ENCODE data around the gene ADAMTS15.

Gene ADAMTS15

DNA sequence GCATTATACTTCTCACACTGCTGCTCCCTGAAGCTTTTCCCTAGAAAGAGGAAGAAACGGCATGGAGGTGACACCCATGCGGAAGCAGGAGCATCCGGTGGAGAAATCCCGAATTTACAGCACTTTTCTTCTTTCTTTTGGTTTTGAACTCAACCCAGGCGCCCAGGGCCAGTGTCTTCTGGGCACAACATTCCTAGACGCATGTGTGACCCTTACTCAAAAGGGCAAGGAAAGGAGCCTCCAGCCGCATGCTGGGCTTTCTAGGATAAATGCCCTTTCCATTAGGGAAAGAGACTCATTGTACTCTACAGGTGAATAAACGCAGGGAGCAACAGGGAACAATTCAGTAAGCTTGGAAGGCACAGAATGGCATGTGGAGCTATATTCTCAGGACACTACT lies 39.5 kb upstream of the ADAMTS15 start:
- Histone ChIP-seq H3K27me3 (ENCODE audit: control insufficient read depth, insufficient read depth, low read length) (no peaks in the 10 kb centered on the region), H3K4me1 (ENCODE audit: control insufficient read depth, low read depth, low read length) (peaks cover 15% of the 10 kb centered on the region), H3K36me3 (ENCODE audit: control insufficient read depth, low read depth, low read length) (peaks cover 3% of the 10 kb centered on the region), H3K4me3 (ENCODE audit: low read length) (no peak overlapping the region), H3K9me3 (ENCODE audit: control insufficient read depth, low read depth, low read length) (no peaks in the 10 kb centered on the region), H3K27ac (ENCODE audit: low read length) (no peak overlapping the region), H3K9ac (ENCODE audit: low read length) (no peak overlapping the region)

DNA sequence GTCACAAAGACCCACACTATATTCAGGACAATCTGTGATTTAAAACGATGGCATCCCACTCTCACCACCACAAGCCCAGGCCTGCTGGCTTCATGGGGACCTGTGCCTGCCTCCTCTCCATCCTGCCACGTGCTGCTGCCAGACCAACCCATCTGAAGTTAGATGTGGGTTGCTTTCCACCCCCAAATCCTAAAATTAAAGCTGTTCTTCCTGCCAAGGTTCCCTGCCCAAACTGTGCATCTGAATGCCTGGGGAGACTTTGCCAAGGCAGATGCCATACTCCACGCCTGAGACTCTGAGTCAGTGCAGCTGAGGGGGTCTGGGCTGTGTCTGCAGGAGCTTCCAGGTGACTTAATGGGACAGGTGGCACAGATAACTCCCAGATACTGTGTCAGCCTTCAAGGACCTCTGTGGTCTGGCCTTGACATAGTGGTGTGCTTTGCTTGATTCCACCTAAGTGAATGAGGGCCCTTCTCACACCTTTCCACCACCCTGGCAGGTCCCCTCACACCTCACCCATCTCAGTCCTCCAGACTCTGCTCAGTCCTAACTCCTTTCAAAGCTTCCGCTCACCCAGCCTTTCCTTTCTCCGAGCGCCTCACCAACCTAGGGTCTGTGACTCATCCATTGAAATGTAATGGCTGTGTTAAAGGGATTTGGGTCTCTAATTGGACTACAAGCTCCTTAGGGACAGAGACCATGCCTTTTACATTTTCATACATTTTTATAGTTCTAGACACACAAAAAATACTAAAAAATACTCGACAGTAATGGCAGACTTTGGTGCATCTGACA lies 38.7 kb upstream of the ADAMTS15 start:
- peaks cover 7% of the 10 kb centered on the region for H3K4me1 ChIP-seq (ENCODE audit: control insufficient read depth, low read depth, low read length)
- H3K9me3 ChIP-seq (ENCODE audit: control insufficient read depth, low read depth, low read length), result no peaks in the 10 kb centered on the region
- no peak overlapping the region for H3K9ac ChIP-seq (ENCODE audit: low read length)
- H3K27me3 ChIP-seq (ENCODE audit: control insufficient read depth, insufficient read depth, low read length), result no peaks in the 10 kb centered on the region
- H3K27ac ChIP-seq (ENCODE audit: low read length), result no peak overlapping the region
- H3K36me3 ChIP-seq (ENCODE audit: control insufficient read depth, low read depth, low read length), result peaks cover 3% of the 10 kb centered on the region
- H3K4me3 ChIP-seq (ENCODE audit: low read length), result no peak overlapping the region

DNA sequence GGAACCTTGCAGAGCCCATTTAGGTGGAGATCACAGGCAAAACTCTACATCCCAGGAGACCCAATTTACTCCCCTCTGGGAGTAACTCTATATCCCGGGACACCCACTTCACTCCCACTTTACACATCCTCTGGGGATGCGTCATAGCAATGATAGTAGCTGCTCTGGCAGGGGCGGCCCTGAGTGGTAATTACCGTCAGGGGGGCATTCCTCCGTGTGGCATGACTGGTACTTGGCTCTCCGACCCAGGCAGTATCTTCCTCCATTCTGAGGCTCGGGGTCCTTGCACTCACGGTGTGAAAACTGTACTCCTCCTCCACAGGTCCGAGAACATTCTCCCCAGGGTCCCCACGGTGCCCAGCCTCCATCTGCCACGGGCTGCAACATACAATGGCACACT lies 37.2 kb upstream of the ADAMTS15 start:
- Histone ChIP-seq H3K27me3 (ENCODE audit: control insufficient read depth, insufficient read depth, low read length) (no peaks in the 10 kb centered on the region), H3K4me1 (ENCODE audit: control insufficient read depth, low read depth, low read length) (no peaks in the 10 kb centered on the region), H3K27ac (ENCODE audit: low read length) (no peak overlapping the region)

GRCh38 chr11:130413405-130414106 lies 34.9 kb upstream of the ADAMTS15 start:
- no peaks in the 10 kb centered on the region for H3K36me3 ChIP-seq (ENCODE audit: control insufficient read depth, low read depth, low read length)
- H3K9me3 ChIP-seq (ENCODE audit: control insufficient read depth, low read depth, low read length), result no peaks in the 10 kb centered on the region
- no peak overlapping the region for H3K4me3 ChIP-seq (ENCODE audit: low read length)
- H3K27ac ChIP-seq (ENCODE audit: low read length), result no peak overlapping the region
- no peaks in the 10 kb centered on the region for H3K27me3 ChIP-seq (ENCODE audit: control insufficient read depth, insufficient read depth, low read length)
- H3K9ac ChIP-seq (ENCODE audit: low read length), result no peak overlapping the region
- no peaks in the 10 kb centered on the region for H3K4me1 ChIP-seq (ENCODE audit: control insufficient read depth, low read depth, low read length)

More for the DNA sequence above, 37.2 kb upstream of the ADAMTS15 start:
- Histone ChIP-seq H3K9ac (ENCODE audit: low read length) (no peak overlapping the region), H3K36me3 (ENCODE audit: control insufficient read depth, low read depth, low read length) (peaks cover under 1% of the 10 kb centered on the region), H3K9me3 (ENCODE audit: control insufficient read depth, low read depth, low read length) (no peaks in the 10 kb centered on the region), H3K4me3 (ENCODE audit: low read length) (no peak overlapping the region)

DNA sequence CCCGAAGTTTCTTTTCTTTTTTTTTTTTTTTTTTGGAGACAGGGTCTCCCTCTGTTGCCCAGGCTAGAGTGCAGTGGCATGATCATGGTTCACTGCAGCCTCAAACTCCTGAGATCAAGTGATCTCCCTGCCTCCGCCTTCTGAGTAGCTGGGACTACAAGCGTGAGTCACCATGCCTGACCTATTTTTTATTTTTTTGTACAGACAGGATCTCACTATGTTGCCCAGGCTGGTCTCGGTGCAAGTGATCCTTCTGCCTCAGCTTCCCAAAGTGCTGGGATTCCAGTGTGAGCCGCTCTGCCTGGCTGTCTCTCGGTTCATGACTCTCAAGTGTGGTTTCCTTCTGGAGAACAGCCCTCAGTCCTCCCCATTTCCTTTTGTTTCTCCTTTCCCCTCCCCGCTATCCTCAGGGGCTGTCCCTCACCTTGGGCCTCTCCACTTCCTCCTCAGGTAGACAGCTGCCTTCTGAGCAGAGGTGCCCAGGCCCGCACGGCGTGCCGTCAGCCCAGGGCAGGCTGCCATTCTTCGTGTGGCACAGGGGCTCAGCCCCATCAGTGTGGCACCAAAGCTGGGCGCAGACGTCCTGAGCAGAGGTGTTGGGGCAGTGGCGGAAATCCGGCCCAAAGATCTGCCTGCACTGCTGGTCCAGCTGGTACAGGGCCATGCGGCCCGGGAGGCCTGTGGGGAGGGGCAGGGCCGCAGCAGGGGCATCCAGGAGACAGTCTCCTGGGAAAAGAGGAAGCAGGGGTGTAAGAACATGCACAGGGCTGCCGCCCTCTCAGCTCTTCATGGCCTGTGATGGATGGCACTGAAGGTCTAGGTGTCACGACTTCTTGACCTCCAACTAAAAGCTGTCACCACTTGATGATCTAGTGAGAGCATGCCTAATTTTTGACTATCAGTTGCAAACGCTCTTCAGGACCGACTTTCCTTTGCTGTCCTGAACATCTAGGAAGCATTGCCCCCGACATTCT lies 34.1 kb upstream of the ADAMTS15 start:
- H3K9me3 ChIP-seq (ENCODE audit: control insufficient read depth, low read depth, low read length), result no peaks in the 10 kb centered on the region
- H3K9ac ChIP-seq (ENCODE audit: low read length), result no peak overlapping the region
- no peak overlapping the region for H3K27ac ChIP-seq (ENCODE audit: low read length)
- H3K27me3 ChIP-seq (ENCODE audit: control insufficient read depth, insufficient read depth, low read length), result no peaks in the 10 kb centered on the region
- no peak overlapping the region for H3K4me3 ChIP-seq (ENCODE audit: low read length)
- no peaks in the 10 kb centered on the region for H3K36me3 ChIP-seq (ENCODE audit: control insufficient read depth, low read depth, low read length)
- H3K4me1 ChIP-seq (ENCODE audit: control insufficient read depth, low read depth, low read length), result no peaks in the 10 kb centered on the region

GRCh38 chr11:130415731-130416529 lies 32.5 kb upstream of the ADAMTS15 start:
- no peak overlapping the region for H3K9ac ChIP-seq (ENCODE audit: low read length)
- H3K9me3 ChIP-seq (ENCODE audit: control insufficient read depth, low read depth, low read length), result no peaks in the 10 kb centered on the region
- H3K4me1 ChIP-seq (ENCODE audit: control insufficient read depth, low read depth, low read length), result no peaks in the 10 kb centered on the region
- H3K27me3 ChIP-seq (ENCODE audit: control insufficient read depth, insufficient read depth, low read length), result no peaks in the 10 kb centered on the region
- H3K27ac ChIP-seq (ENCODE audit: low read length), result no peak overlapping the region
- no peaks in the 10 kb centered on the region for H3K36me3 ChIP-seq (ENCODE audit: control insufficient read depth, low read depth, low read length)
- H3K4me3 ChIP-seq (ENCODE audit: low read length), result no peak overlapping the region

GRCh38 chr11:130416530-130416882 lies 31.9 kb upstream of the ADAMTS15 start:
- H3K27me3 ChIP-seq (ENCODE audit: control insufficient read depth, insufficient read depth, low read length), result no peaks in the 10 kb centered on the region
- H3K27ac ChIP-seq (ENCODE audit: low read length), result no peak overlapping the region

GRCh38 chr11:130416906-130417305 lies 31.5 kb upstream of the ADAMTS15 start:
- Histone ChIP-seq H3K36me3 (ENCODE audit: control insufficient read depth, low read depth, low read length) (no peaks in the 10 kb centered on the region), H3K4me3 (ENCODE audit: low read length) (no peak overlapping the region), H3K27me3 (ENCODE audit: control insufficient read depth, insufficient read depth, low read length) (no peaks in the 10 kb centered on the region), H3K9ac (ENCODE audit: low read length) (no peak overlapping the region), H3K9me3 (ENCODE audit: control insufficient read depth, low read depth, low read length) (no peaks in the 10 kb centered on the region), H3K4me1 (ENCODE audit: control insufficient read depth, low read depth, low read length) (no peaks in the 10 kb centered on the region), H3K27ac (ENCODE audit: low read length) (no peak overlapping the region)

More at GRCh38 chr11:130416530-130416882, 31.9 kb upstream of the ADAMTS15 start:
- Histone ChIP-seq H3K9me3 (ENCODE audit: control insufficient read depth, low read depth, low read length) (no peaks in the 10 kb centered on the region), H3K4me1 (ENCODE audit: control insufficient read depth, low read depth, low read length) (no peaks in the 10 kb centered on the region), H3K36me3 (ENCODE audit: control insufficient read depth, low read depth, low read length) (no peaks in the 10 kb centered on the region), H3K4me3 (ENCODE audit: low read length) (no peak overlapping the region), H3K9ac (ENCODE audit: low read length) (no peak overlapping the region)

- Histone ChIP-seq H3K9ac (ENCODE audit: low read length) (no peak overlapping the region), H3K27ac (ENCODE audit: low read length) (no peak overlapping the region), H3K27me3 (ENCODE audit: control insufficient read depth, insufficient read depth, low read length) (no peaks in the 10 kb centered on the region), H3K4me3 (ENCODE audit: low read length) (no peak overlapping the region), H3K9me3 (ENCODE audit: control insufficient read depth, low read depth, low read length) (no peaks in the 10 kb centered on the region), H3K4me1 (ENCODE audit: control insufficient read depth, low read depth, low read length) (no peaks in the 10 kb centered on the region), H3K36me3 (ENCODE audit: control insufficient read depth, low read depth, low read length) (no peaks in the 10 kb centered on the region)
Measured at GRCh38 chr11:130418210-130418609, 30.2 kb upstream of the ADAMTS15 start.

GRCh38 chr11:130418756-130419155 lies 29.7 kb upstream of the ADAMTS15 start:
- Histone ChIP-seq H3K27ac (ENCODE audit: low read length) (no peak overlapping the region), H3K4me1 (ENCODE audit: control insufficient read depth, low read depth, low read length) (no peaks in the 10 kb centered on the region), H3K36me3 (ENCODE audit: control insufficient read depth, low read depth, low read length) (no peaks in the 10 kb centered on the region), H3K4me3 (ENCODE audit: low read length) (no peak overlapping the region), H3K27me3 (ENCODE audit: control insufficient read depth, insufficient read depth, low read length) (no peaks in the 10 kb centered on the region), H3K9me3 (ENCODE audit: control insufficient read depth, low read depth, low read length) (no peaks in the 10 kb centered on the region), H3K9ac (ENCODE audit: low read length) (no peak overlapping the region)
